ENCODE results near the gene SCUBE3.

Gene SCUBE3

GRCh38 chr6:35294308-35294945 is 80.7 kb downstream of the SCUBE3 start:
- TF ChIP-seq FOXP2 (optimal IDR thresholded peaks at IDR 0.05; ENCODE audit: control extremely low read depth, extremely low read length, insufficient read depth): no peak
- TF ChIP-seq EZH2 (IDR thresholded peaks at IDR 0.05): no peak
- no peak for TF ChIP-seq POLR2AphosphoS5 (IDR thresholded peaks at IDR 0.05; ENCODE audit: borderline replicate concordance, low read depth, low read length)
- DNase-seq (ENCODE audit: low read depth, low spot score): no peak

GRCh38 chr6:35295036-35295435 is 81.3 kb downstream of the SCUBE3 start:
- no peak for DNase-seq (ENCODE audit: low read depth, low spot score)
- Histone ChIP-seq H3K4me3 (no peak overlapping the region), H3K27ac (no peak overlapping the region), H3K9me3 (ENCODE audit: low read depth, low read length) (no peaks in the 10 kb centered on the region), H3K36me3 (ENCODE audit: insufficient read depth, low read length) (peaks cover 8% of the 10 kb centered on the region), H3K9ac (ENCODE audit: insufficient read length) (no peak overlapping the region)
- TF ChIP-seq POLR2AphosphoS5 (IDR thresholded peaks at IDR 0.05; ENCODE audit: borderline replicate concordance, low read depth, low read length) (no peak), FOXP2 (optimal IDR thresholded peaks at IDR 0.05; ENCODE audit: control extremely low read depth, extremely low read length, insufficient read depth) (no peak), EZH2 (IDR thresholded peaks at IDR 0.05) (no peak)

More at GRCh38 chr6:35294308-35294945, 80.7 kb downstream of the SCUBE3 start:
- no peak overlapping the region for H3K4me3 ChIP-seq
- no peak overlapping the region for H3K27ac ChIP-seq
- no peaks in the 10 kb centered on the region for H3K9me3 ChIP-seq (ENCODE audit: low read depth, low read length)
- no peak overlapping the region for H3K9ac ChIP-seq (ENCODE audit: insufficient read length)
- H3K36me3 ChIP-seq (ENCODE audit: insufficient read depth, low read length): peaks cover 8% of the 10 kb centered on the region

- no peak for DNase-seq (ENCODE audit: low read depth, low spot score)
- TF ChIP-seq POLR2AphosphoS5 (IDR thresholded peaks at IDR 0.05; ENCODE audit: borderline replicate concordance, low read depth, low read length): no peak
- no peak for TF ChIP-seq FOXP2 (optimal IDR thresholded peaks at IDR 0.05; ENCODE audit: control extremely low read depth, extremely low read length, insufficient read depth)
- no peak for TF ChIP-seq EZH2 (IDR thresholded peaks at IDR 0.05)
- Histone ChIP-seq H3K36me3 (ENCODE audit: insufficient read depth, low read length) (peaks cover 8% of the 10 kb centered on the region), H3K27ac (no peak overlapping the region), H3K9ac (ENCODE audit: insufficient read length) (no peak overlapping the region), H3K9me3 (ENCODE audit: low read depth, low read length) (no peaks in the 10 kb centered on the region), H3K4me3 (no peak overlapping the region)
Measured at GRCh38 chr6:35295521-35296315, 82.0 kb downstream of the SCUBE3 start.

GRCh38 chr6:35296931-35297600 is 83.3 kb downstream of the SCUBE3 start:
- Histone ChIP-seq H3K27ac (no peak overlapping the region), H3K9ac (ENCODE audit: insufficient read length) (no peak overlapping the region), H3K4me3 (no peak overlapping the region), H3K9me3 (ENCODE audit: low read depth, low read length) (no peaks in the 10 kb centered on the region), H3K36me3 (ENCODE audit: insufficient read depth, low read length) (peaks cover 8% of the 10 kb centered on the region)
- DNase-seq (ENCODE audit: low read depth, low spot score): no peak
- TF ChIP-seq FOXP2 (optimal IDR thresholded peaks at IDR 0.05; ENCODE audit: control extremely low read depth, extremely low read length, insufficient read depth) (no peak), EZH2 (IDR thresholded peaks at IDR 0.05) (no peak), POLR2AphosphoS5 (IDR thresholded peaks at IDR 0.05; ENCODE audit: borderline replicate concordance, low read depth, low read length) (no peak)

- Histone ChIP-seq H3K27ac (no peak within 1 kb of the TSS), H3K4me3 (no peak within 1 kb of the TSS), H3K36me3 (ENCODE audit: insufficient read depth, low read length) (peaks cover 8% of the 10 kb centered on the region), H3K9ac (ENCODE audit: insufficient read length) (no peak within 1 kb of the TSS), H3K9me3 (ENCODE audit: low read depth, low read length) (no peaks in the 10 kb centered on the region)
- DNase-seq (ENCODE audit: low read depth, low spot score): no peak
- TF ChIP-seq FOXP2 (optimal IDR thresholded peaks at IDR 0.05; ENCODE audit: control extremely low read depth, extremely low read length, insufficient read depth) (no peak), POLR2AphosphoS5 (IDR thresholded peaks at IDR 0.05; ENCODE audit: borderline replicate concordance, low read depth, low read length) (no peak), EZH2 (IDR thresholded peaks at IDR 0.05) (no peak)
Measured at GRCh38 chr6:35297601-35298481, 84.1 kb downstream of the SCUBE3 start, which contains the start of gene DEF6. DEF6 (plus strand) TSS chr6:35297818; CDS start chr6:35297857, 39 bp downstream.

- H3K9ac ChIP-seq (ENCODE audit: insufficient read length): no peak overlapping the region
- no peak overlapping the region for H3K27ac ChIP-seq
- no peak overlapping the region for H3K4me3 ChIP-seq
- no peak for DNase-seq (ENCODE audit: low read depth, low spot score)
- TF ChIP-seq POLR2AphosphoS5 (IDR thresholded peaks at IDR 0.05; ENCODE audit: borderline replicate concordance, low read depth, low read length) (no peak), FOXP2 (optimal IDR thresholded peaks at IDR 0.05; ENCODE audit: control extremely low read depth, extremely low read length, insufficient read depth) (no peak), EZH2 (IDR thresholded peaks at IDR 0.05) (no peak)
- H3K36me3 ChIP-seq (ENCODE audit: insufficient read depth, low read length): peaks cover 8% of the 10 kb centered on the region
- no peaks in the 10 kb centered on the region for H3K9me3 ChIP-seq (ENCODE audit: low read depth, low read length)
Measured at GRCh38 chr6:35298625-35299140, 84.9 kb downstream of the SCUBE3 start.

- TF ChIP-seq FOXP2 (optimal IDR thresholded peaks at IDR 0.05; ENCODE audit: control extremely low read depth, extremely low read length, insufficient read depth) (no peak), EZH2 (IDR thresholded peaks at IDR 0.05) (no peak), POLR2AphosphoS5 (IDR thresholded peaks at IDR 0.05; ENCODE audit: borderline replicate concordance, low read depth, low read length) (no peak)
- H3K36me3 ChIP-seq (ENCODE audit: insufficient read depth, low read length): peaks cover 4% of the 10 kb centered on the region; the same call in 1 of the 2 replicates
- H3K9me3 ChIP-seq (ENCODE audit: low read depth, low read length): no peaks in the 10 kb centered on the region
- H3K27ac ChIP-seq: no peak overlapping the region
- H3K9ac ChIP-seq (ENCODE audit: insufficient read length): no peak overlapping the region
- DNase-seq (ENCODE audit: low read depth, low spot score): no peak
- no peak overlapping the region for H3K4me3 ChIP-seq
Measured at GRCh38 chr6:35299674-35300073, 85.9 kb downstream of the SCUBE3 start.

All from SK-N-MC (cell line).